ENCODE measurements around the gene LRR1.
"Not testable (repeated sequence)": the region's sequence is repeated elsewhere in the genome, so short reads cannot be mapped to it uniquely, and the experiment has no call there.

The LRR1 gene

DNA sequence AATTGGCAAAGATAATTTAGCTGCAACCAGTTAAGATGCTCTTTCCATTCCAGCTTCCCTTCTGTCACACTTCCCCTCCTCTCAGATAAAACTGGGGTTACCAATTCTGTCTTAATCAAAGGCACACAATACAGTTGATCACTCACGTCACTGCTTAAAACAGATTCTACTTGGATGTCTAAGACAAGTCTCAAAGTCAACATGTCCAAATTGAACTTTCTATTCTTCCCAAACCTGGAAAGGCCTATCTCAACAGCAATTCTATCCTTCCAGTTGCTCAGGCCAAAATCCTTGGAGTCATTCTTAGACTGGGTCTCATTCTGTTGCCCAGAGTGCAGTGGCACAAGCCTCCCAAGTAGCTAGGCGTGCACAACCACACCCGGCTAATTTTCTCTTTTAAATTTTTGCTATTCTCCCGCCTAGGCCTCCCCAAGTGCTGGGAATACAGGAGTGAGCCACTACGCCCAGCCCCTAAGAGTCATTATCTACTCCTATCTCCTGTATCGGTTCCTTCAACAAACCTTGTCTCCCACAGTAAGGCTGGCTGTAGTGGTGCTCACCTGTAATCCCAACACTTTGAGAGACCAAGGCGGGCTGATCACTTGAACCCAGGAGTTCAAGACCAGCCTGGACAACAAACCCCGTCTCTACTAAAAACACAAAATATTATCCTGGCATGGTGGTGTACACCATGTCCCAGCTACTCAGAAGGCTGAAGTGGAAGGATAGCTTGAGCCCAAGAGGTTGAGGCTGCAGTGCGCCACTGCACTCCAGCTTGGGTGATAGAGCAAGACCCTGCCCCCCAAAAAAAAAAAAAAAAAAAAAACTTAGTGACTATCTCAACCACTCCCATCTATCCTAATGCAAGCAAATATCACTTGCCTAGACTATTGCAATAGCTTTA lies 17.3 kb upstream of the LRR1 start:
- no peak for TF ChIP-seq CTCF (IDR thresholded peaks at IDR 0.05; ENCODE audit: insufficient read depth, low read depth, low read length, missing control alignments)
- DNase-seq (ENCODE audit: low read depth), result no peak
- no peak overlapping the region for H3K4me3 ChIP-seq (ENCODE audit: low read depth, low read length)

- no peak for TF ChIP-seq CTCF (IDR thresholded peaks at IDR 0.05; ENCODE audit: insufficient read depth, low read depth, low read length, missing control alignments)
- DNase-seq (ENCODE audit: low read depth), result no peak
- H3K4me3 ChIP-seq (ENCODE audit: low read depth, low read length), result no peak overlapping the region
These were observed 16.4 kb upstream of the LRR1 start for GRCh38 chr14:49582113-49582977.

GRCh38 chr14:49583629-49584028 lies 15.1 kb upstream of the LRR1 start:
- peak overlapping the region; percentile 81 for H3K4me3 ChIP-seq (ENCODE audit: low read depth, low read length)
- no peak for TF ChIP-seq CTCF (IDR thresholded peaks at IDR 0.05; ENCODE audit: insufficient read depth, low read depth, low read length, missing control alignments)

GRCh38 chr14:49584058-49584457 lies 14.7 kb upstream of the LRR1 start:
- peak overlapping the region; percentile 81 for H3K4me3 ChIP-seq (ENCODE audit: low read depth, low read length)
- no peak for TF ChIP-seq CTCF (IDR thresholded peaks at IDR 0.05; ENCODE audit: insufficient read depth, low read depth, low read length, missing control alignments)
- DNase-seq (ENCODE audit: low read depth), result no peak

More at GRCh38 chr14:49583629-49584028, 15.1 kb upstream of the LRR1 start:
- DNase-seq (ENCODE audit: low read depth), result no peak

DNA sequence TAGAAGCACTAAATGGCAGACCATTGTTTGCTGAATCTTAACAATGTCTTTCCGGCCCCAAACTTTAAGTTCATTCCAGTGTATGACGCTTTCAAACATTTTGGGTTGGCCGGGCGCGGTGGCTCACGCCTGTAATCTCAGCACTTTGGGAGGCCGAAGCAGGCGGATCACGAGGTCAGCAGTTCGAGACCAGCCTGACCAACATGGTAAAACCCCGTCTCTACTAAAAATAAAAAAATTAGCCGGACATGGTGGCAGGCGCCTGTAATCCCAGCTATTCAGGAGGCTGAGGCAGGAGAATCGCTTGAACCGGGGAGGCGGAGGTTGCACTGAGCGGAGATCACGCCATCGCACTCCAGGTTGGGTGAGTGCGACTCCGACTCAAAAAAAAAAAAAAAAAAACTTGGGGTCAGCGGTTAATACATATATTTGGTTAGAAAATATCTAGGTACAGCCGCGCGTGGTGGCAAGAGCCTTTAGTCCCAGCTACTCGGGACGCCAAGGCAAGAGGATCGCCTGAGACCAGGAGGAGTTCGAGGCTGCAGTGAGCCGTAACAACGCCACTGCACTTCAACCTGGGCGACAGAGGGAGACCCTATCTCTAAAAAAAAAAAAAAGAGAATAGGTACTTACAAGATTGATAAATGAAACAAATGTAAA lies 13.6 kb upstream of the LRR1 start:
- not testable (repeated sequence) for DNase-seq (ENCODE audit: low read depth)
- peak overlapping the region; percentile 81 for H3K4me3 ChIP-seq (ENCODE audit: low read depth, low read length)

DNA sequence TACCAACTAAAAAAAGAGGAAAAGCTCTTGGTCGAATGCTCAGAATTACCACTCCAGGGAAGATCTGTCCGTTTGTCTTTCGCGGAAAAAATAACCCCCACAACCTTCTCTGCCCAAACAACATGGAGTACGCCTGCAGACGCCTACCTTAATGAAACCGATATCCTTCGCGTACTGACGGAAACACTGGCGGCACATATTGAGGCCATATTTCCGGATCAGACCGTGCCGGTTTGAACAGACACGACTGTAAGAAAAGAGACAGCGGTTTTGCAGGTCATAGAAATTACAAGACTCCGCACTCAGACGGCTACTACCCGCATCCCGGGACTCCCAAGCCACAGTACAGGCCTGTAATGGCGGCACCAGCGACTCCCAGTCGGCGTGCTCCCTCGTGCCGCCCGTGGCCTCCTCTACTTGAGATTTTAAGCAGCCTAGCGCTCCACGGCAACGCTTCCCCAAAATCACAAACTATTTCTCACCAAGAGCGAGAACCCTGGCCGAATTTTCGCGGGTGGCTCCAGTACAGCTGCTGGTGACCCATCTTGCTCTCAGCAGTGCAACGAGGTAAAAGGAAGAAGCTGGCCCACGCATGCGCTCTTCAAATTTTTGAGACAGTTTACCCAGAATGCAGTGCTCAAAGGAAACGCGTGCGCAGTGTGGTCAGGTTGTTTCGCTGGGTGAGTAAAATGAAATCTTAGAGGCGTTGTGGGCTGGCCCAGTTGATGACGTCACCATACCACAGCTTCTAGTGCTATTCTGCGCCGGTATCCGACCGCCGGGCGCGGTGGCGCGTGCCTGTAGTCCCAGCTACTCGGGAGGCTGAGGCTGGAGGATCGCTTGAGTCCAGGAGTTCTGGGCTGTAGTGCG lies 12.7 kb upstream of the LRR1 start, which contains the start of gene RPS29:
TSS of gene RPS29 (minus strand) at position 578 of the 870 bp plus-strand sequence. CDS start at position 544, 34 bp downstream.
- peak; percentile 100 for DNase-seq (ENCODE audit: low read depth)
- no peak for TF ChIP-seq CTCF (IDR thresholded peaks at IDR 0.05; ENCODE audit: insufficient read depth, low read depth, low read length, missing control alignments)
- H3K4me3 ChIP-seq (ENCODE audit: low read depth, low read length), result peak within 1 kb of the TSS; percentile 81

Measured in GM12865 (cell line).